Erythroblast (primary cell): ENCODE data around the gene TNS1.

ENCODE experiments used
- GATA1 ChIP-seq: IDR thresholded peaks from 2 replicates; pipeline ENCODE4 v1.6.1; 2011; ENCODE audit warnings: low read depth, mild to moderate bottlenecking, control low read depth, low read length, moderate library complexity
- POLR2A ChIP-seq: IDR thresholded peaks from 2 replicates; pipeline ENCODE4 v1.6.1; 2011; ENCODE audit warnings: mild to moderate bottlenecking, low read length

- no peak for TF ChIP-seq POLR2A
- no peak for TF ChIP-seq GATA1
Observed at GRCh38 chr2:217914878-217915277, 87.9 kb downstream of the TNS1 start.
